ENCODE data around the gene SLC25A34. TPM values are rescaled to one million over a fixed set of nuclear protein-coding genes. Genes with fewer than 3 reads are reported as not detected.

SLC25A34 gene
- total and polyA plus RNA-seq, 9 donors, result 1.0 to 2.5 (median 1.9) TPM

- peak in 4 of 5 donors; percentile 40 to 68 (median 54) for DNase-seq
- intact Hi-C loops (cut with DNase I), result no loop called here
- H3K36me3 ChIP-seq, result no peaks in the 10 kb centered on the region
- H3K27me3 ChIP-seq, result no peaks in the 10 kb centered on the region
- no peak overlapping the region for H3K4me3 ChIP-seq
- WGBS, 3 donors, result 46 to 70% (median 63%) methylated on average over 17 of the region's 17 CpGs
- peak overlapping the region; percentile 85 to 90 for H3K27ac ChIP-seq
- H3K9me3 ChIP-seq, result no peaks in the 10 kb centered on the region
- peaks cover 20% of the 10 kb centered on the region for H3K4me1 ChIP-seq (ENCODE audit: insufficient read depth)
- TF ChIP-seq POLR2A (IDR thresholded peaks at IDR 0.05), result no peak
- no peak for TF ChIP-seq EP300 (IDR thresholded peaks at IDR 0.05)
- TF ChIP-seq CTCF (IDR thresholded peaks at IDR 0.05), result no peak
Measured at GRCh38 chr1:15704526-15705183, 31.4 kb upstream of the SLC25A34 start.

GRCh38 chr1:15705184-15705566 is 30.9 kb upstream of the SLC25A34 start:
- peak overlapping the region in 1 of 2 donors; percentile 90 for H3K27ac ChIP-seq
- no peak for DNase-seq
- no peaks in the 10 kb centered on the region for H3K27me3 ChIP-seq
- H3K4me3 ChIP-seq, result no peak overlapping the region
- WGBS, 3 donors, result 83 to 91% (median 85%) methylated on average over 11 of the region's 11 CpGs
- TF ChIP-seq CTCF (IDR thresholded peaks at IDR 0.05) (no peak), EP300 (IDR thresholded peaks at IDR 0.05) (no peak), POLR2A (IDR thresholded peaks at IDR 0.05) (no peak)
- intact Hi-C loops (cut with DNase I), result no loop called here
- peaks cover 19% of the 10 kb centered on the region for H3K4me1 ChIP-seq (ENCODE audit: insufficient read depth)
- H3K36me3 ChIP-seq, result no peaks in the 10 kb centered on the region
- H3K9me3 ChIP-seq, result no peaks in the 10 kb centered on the region

- no peak for TF ChIP-seq POLR2A (IDR thresholded peaks at IDR 0.05)
- TF ChIP-seq CTCF (IDR thresholded peaks at IDR 0.05), result no peak
- TF ChIP-seq EP300 (IDR thresholded peaks at IDR 0.05), result no peak
- H3K27me3 ChIP-seq, result no peaks in the 10 kb centered on the region
- H3K9me3 ChIP-seq, result no peaks in the 10 kb centered on the region
- DNase-seq, result no peak
- H3K27ac ChIP-seq, result no peak overlapping the region
- intact Hi-C loops (cut with DNase I), result no loop called here
- H3K4me3 ChIP-seq, result no peak overlapping the region
- WGBS, 3 donors, result 77 to 78% (median 78%) methylated on average over 7 of the region's 7 CpGs
- H3K4me1 ChIP-seq (ENCODE audit: insufficient read depth), result peaks cover 18% of the 10 kb centered on the region
- no peaks in the 10 kb centered on the region for H3K36me3 ChIP-seq
Measured at GRCh38 chr1:15706751-15707150, 29.3 kb upstream of the SLC25A34 start.

GRCh38 chr1:15707239-15707925 is 28.7 kb upstream of the SLC25A34 start:
- peaks cover 18% of the 10 kb centered on the region for H3K4me1 ChIP-seq (ENCODE audit: insufficient read depth)
- 66 to 68% (median 68%) methylated on average over 8 of the region's 8 CpGs for WGBS, 3 donors
- TF ChIP-seq POLR2A (IDR thresholded peaks at IDR 0.05) (no peak), EP300 (IDR thresholded peaks at IDR 0.05) (no peak), CTCF (IDR thresholded peaks at IDR 0.05) (no peak)
- no peak overlapping the region for H3K4me3 ChIP-seq
- intact Hi-C loops (cut with DNase I), result no loop called here
- no peaks in the 10 kb centered on the region for H3K36me3 ChIP-seq
- H3K27ac ChIP-seq, result no peak overlapping the region
- no peaks in the 10 kb centered on the region for H3K27me3 ChIP-seq
- DNase-seq, result no peak
- no peaks in the 10 kb centered on the region for H3K9me3 ChIP-seq

Data from ovary (tissue), 9 donors.